Daoy (cell line): ENCODE results near the gene PARM1. TPM values are rescaled to one million over a fixed set of nuclear protein-coding genes. Genes with fewer than 3 reads are reported as not detected.

ENCODE experiments used
- DNase-seq: peaks from one replicate; pipeline ENCODE4 v3.0.0-alpha.2; 2015; ENCODE audit warnings: low read depth
- total RNA-seq: library from RNA; depleted of rRNA; stranded (reverse); fragments of >200 nt; shearing (Covaris generic); gene quantifications from 2 replicates; pipeline ENCODE4 v1.2.3, GENCODE V29; 2014

Gene PARM1
- total RNA-seq, 1 experiment from 2014 or later: 0.63 TPM

DNA sequence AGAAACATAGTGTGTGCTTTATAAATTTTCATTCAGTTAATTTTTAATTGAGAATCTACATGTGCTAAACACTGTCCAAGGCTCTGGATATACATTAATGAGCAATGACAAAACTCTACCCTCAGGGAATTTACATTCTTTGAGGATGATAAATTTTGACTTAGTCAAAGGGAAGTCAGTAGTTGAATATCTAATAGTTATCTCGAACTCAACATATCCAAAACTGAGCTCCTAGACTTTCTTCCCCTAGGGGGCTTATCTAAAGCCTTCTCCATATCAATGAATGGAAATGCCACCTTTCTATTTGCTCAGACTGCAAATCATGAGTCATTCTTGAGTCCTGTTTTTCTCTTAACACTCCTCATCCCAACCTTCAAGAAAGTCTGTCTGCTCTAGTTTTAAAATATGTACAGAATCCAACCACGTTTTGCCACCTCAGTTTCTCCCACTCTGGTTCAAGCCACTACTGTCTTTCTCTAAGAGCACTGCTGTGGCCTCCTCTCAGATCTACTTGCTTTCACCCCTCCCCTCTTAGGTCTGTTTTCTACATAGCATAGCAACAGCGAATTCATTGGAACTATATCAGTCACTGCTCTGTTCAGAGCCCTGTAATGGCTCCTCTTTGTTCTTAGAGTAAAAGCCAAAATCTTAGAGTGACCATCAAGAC lies 9.5 kb downstream of the PARM1 start:
- no peak for DNase-seq

DNA sequence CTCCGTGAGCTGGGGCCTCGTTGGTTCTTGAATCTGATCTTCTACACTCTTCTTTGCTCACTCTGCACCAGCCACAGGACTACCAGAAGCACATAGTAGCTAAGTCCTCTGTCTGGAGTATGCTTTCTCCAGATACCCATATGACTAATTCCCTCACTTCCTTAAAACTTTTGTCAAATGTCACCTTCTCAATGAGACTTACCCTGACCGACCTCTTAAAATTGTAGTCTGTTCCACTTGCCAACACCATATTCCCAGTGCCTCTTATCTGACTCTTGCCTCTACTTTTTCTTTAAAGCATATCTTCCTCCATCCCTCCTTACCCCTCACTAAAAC lies 10.0 kb downstream of the PARM1 start:
- no peak for DNase-seq

DNA sequence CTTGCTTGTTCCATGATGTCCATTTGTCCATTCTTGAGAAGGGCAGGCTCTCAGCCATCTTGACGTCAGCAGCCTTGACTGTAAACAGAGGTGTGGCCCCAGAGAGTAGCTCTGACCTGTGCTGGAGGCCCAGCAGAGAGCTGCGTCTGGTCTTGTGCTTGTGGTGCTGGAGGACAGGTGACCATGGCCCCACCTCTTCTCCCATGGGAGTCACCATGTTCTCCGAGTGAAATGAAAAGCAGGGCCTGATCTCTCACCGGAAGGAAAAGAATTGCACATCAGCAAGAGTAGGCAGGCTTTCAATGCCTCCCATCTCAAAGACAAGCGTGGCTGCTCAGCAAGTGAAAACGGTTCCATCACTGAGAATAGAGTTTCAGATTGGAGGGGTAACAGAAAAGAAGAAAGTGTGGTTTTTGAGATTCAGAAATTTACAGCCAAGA lies 11.5 kb downstream of the PARM1 start:
- DNase-seq: no peak

DNA sequence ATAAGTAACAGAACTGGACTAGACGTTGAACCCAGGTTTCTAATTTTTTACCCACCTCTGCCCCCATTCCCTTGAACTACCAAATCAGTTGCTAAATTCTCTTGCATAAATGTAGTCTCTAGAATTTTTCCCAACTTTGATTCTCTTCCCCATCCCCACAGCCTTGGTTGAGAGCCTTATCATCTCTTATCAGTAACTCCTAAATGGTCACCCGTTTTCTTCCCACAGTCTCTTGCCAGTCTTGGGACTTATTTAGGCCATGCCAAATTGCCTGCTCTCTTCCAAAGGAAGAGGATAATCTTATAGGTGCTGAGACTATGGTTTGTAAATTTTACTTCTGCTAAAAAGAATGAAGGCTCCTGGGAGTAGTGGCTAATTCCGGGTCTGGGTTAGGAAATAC lies 13.3 kb downstream of the PARM1 start:
- DNase-seq: no peak

DNA sequence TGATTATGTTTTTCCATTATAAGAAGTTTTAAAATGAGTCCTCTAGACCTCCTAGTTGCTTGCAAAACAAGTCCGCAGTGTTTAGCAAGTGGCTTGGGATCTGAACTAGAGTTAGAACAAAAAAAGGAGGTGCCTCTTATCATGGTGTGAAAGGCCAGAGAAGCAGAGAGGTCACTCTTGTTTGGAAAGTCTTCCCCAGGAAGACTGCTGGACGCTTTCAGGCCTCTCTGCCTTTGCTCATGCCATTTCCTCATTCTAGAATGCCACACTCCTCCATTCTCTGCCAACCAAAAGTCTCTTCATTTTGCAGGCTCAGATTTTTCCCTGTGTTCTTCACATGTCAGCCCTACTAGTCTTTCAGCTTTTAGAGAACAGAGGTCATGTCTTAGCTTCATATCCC lies 14.9 kb downstream of the PARM1 start:
- no peak for DNase-seq

DNA sequence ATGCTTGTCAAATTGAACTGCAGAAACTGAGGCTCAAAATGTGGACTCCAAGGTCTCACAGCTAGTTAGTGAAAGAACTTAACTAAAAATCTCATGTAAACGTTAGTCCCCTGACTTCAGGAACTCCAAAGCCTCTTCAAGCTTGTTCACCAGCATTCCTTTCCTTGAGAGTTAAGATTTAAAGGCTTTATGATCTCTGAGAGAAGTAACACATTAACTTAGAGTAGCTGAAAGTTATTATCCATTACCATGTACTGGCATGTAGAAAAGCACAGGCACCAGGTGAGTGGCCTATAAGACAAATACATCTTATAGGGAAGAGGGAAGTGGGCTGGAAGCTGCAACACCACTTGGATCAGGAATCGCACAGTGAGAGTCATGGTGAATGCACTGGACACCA lies 15.3 kb downstream of the PARM1 start:
- no peak for DNase-seq

DNA sequence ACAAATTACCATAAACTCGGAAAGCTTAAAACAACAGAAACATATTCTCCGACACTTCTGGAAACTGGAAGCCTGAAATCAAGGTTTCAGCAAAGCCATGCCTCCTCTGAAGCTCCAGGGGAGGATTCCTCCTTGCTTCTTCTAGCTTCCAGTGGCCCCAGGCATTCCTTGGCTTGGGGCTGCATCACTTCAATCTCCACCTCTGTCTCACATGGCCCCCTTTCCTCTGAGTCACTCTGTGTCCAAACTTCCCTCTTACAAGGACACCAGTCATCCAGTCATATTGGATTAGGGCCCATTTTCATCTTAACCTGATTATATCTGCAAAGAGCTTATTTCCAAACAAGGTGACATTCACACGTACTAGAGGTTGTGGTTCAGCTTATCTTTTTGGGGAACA lies 17.3 kb downstream of the PARM1 start:
- no peak for DNase-seq

DNA sequence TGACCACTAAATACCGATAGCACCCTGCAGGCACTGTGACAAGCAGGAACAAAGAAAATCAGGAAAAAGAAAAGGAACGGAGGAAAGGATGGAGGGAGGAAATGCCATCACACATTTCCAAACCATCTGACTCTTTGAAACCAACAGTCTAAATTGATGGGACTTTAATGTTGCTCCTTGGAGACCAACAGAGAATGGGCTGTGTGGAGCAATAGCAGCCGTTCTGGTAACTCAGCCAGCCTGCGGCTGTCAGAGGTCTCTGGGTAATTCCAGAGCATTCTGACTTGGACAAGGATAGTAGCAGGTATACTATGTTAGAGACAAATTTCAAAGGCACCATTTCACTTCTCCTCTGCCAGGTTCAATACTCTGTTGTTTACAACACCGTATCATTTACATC lies 18.0 kb downstream of the PARM1 start:
- no peak for DNase-seq

DNA sequence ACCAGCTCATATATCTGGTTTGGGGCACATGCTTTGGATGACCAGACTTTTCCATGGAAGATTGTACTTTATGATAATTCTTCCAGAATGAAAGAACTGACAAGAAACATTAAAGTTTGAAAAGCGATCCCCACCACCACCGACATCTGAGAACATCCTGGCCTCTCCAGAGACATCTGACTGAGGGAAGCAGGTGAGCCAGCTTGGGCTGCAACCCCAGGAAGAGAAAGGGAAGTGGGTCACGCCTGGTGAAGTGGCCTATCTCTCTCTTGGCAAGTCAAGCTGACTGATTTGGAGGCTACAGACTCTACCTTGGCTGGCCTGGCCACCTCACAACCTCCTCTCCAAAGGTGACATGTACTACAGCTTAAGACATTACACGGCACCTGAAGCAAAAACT lies 20.7 kb downstream of the PARM1 start:
- DNase-seq: no peak

DNA sequence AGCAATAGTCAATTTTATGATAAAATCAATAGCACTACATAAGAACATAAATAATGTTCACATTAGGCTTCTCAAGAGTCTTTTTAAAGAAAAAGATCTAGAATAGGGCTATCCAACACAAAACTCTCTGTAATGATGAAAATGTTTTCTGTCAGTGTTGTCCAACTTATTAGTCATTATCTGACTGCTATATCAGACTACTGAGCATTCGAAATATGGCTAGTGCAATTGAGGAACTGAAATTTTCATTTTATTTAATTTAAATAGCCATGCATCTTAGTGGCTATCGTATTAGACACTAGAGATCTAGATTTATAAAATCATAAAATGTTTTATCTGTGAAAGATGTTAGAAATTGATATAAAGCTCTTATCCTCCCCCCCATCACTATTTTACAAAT lies 26.0 kb downstream of the PARM1 start:
- DNase-seq: no peak

DNA sequence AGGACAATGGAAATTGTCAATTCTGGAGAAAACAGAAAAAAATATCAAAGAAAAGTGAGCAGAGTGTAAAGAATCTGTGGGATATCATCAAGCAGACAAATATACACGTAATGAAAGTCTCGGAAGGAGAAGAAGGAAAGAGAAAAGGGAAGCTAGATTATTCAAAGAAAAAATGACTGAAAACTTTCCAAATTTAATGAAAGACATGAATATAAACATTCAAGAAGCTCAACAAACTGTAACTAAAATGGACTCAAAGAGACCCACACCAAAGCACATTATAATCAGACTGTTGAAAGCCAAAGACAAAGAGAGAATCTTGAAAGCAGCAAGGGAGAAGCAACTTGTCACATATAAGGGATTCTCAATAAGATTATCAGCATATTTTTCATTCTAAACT lies 28.3 kb downstream of the PARM1 start:
- DNase-seq: no peak

DNA sequence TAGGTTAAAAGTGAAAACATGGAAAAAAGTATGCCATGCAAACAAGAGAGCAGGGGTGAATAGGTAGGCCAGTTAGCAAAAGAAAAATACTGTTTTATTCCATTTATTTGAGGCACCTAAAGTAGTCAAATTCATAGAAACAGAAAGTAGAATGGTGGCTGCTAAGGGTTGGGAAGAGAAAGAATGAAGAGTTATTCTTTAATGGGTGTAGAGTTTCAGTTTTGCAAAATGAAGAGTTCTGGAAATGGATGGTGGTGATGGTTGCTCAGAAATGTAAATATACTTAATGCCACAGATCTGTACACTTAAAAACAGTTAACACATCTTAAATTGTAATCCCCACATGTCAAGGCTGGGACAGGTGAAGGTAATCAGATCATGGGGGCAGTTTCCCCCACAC lies 29.7 kb downstream of the PARM1 start:
- no peak for DNase-seq

DNA sequence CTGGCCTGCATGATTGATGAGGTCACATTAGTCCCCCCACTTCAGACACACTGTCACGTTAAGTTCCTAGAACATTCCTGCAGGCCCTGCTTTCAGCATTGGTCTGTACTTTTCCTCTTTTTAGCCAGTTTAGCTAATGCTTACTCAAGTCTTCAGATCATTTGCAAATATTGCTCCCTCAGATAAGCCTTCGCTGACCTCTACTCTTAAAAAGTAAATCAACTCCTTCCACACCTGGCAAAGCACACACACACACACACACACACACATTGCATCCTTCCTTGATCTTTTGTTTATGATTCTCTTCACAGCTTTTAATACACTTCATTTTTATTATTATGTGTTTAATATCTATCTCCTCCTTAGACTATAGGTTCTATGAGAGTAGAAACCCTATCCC lies 31.4 kb downstream of the PARM1 start:
- no peak for DNase-seq

DNA sequence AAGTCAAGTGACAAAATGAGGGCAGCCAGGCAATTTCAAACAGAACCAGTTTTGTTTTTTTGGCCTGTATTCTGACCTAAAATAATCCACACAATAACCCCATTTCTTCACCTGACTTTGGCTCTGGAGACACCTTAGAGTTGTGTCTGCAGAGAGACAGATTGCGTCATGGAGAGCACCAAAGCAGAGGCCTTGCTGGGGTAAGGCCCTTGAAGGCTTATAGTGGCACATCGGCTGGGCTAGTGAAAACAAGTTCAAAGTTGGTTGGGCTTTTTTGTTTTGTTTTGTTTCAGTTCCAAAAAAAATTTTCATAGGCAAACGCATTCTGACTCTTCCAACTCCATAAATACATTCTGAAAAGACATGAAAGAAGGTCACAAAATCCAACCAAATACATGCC lies 34.4 kb downstream of the PARM1 start:
- DNase-seq: no peak

DNA sequence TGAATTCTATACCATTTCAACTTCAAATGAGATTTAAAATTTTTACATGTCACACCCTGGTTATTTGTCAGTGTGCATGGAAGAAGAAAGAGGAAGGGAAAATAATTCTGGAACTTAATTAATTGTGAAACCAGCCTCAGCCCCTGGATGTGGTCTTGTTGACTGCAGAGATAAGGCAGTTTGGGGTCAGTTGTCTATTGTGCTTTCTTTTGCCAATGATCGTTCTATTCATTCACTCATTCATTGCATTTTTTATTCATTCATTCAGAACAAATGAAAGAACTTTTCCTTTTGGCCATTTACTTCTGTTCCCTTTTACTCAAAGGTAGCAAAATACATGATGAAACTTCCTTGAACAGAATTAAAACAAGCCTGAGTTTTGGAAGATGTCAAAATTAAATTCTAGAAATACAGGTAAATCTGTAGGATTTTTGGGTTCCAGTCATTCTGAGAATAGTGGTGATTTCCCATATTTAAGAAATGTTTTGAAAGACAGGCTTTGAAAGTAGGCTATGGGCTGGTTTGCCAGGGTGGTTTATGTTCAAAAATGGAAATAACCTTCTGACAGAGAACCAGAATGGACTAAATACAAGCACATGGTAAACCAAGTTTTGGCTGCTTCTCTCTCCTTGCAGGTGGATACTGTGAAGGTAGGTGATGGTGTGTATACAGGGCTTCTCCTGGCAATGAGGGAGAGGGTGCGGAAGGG lies 35.7 kb downstream of the PARM1 start:
- DNase-seq: no peak

DNA sequence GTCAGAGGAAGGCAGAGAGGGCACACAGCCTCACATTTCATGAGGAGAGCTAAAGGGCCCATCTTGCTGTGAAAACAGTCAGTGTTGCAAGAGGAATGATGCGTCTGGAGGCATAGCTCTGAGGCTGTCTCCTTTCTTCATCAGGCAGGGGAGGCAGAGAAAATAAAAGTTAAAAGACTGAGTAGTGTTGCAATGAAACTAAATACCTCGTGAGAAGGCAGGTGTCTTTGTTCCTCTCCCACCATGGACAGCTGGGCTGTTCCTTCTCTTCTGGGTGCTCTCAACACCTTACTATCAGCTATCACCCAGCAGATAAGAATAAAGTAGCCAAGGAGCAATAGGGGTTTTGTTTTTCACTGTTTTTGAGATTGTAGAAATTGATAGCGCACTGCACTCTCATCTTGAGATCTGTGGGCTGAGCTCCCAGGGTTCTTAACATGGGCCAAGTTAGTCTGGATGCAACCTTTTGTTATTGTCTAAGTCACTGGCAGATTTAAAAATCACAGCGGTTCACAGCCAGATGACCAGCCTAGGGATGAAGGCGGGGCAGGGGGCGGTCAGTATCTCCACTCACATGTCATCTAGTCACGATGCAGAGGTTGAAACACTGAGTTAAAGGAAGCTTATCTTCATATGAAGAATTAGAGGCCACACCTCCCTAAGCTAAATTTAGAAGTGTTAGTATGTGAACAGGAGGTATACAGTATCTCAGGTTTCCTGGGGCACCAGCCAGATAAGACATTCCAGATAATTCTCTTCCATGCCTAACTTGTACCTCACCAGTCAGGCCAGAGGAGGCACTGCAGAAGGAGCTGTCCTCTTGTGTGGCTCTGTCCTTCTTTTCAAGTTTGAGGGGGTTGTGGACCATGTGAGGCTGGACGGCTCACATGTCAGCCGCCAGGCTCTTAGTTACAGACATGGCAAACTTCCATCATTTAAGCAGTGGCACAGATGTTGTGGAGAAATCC lies 36.9 kb downstream of the PARM1 start:
- DNase-seq: no peak

DNA sequence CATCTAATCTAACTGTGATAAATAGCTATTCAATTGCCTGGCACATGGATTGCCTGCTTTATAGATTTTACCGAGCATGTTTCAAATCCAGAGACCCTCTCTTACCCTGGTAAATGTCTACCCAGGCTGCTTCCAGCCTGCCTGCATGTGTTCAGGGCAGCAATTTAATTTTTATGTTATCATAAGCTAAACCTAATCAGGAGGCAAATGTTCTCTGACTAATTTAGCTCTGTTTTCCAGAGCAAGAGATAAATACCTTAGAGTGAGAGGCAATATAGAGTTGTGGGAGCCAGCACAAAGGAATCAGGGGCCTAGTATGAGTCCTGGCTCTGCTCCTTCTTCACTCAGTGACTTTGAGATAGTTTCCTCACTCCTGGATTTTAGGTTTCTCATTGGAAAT lies 37.7 kb downstream of the PARM1 start:
- DNase-seq: no peak

DNA sequence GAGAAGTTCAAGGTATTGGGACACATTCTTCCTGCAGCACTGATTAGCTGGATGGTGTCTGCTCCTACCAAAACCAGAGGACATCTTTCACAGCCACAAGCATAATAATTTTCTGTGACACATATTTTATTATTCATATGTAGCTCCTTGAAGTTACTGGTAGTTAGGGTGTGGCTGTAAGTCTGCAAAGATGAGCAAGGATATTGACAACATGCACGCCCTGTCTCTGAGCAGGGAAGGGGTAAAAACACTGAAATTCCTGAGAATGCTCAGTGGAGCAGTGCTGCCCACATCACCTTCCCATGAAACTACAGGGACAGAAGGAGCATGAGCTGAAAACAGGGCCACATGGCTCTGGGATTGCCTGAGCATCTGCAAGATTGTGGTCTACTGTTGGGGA lies 38.9 kb downstream of the PARM1 start:
- no peak for DNase-seq

DNA sequence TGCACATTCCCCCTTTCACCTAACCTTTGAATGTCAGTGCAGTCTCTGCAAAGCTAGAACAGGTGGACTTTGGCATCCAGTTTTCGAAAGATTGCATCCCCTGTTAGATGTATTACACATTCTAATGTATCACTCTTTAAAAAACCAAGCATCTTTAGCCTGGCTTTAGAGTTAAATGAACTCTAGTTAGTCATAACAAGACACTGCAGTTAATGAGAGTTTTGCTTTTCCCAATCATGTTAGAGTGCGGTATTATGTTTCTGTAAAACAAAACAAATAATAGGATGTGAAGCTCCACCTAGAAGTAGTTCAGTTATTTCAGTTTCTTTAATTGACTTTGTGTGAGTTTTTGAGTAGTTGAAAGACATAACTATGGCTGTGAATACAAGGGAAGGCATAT lies 42.2 kb downstream of the PARM1 start:
- no peak for DNase-seq

DNA sequence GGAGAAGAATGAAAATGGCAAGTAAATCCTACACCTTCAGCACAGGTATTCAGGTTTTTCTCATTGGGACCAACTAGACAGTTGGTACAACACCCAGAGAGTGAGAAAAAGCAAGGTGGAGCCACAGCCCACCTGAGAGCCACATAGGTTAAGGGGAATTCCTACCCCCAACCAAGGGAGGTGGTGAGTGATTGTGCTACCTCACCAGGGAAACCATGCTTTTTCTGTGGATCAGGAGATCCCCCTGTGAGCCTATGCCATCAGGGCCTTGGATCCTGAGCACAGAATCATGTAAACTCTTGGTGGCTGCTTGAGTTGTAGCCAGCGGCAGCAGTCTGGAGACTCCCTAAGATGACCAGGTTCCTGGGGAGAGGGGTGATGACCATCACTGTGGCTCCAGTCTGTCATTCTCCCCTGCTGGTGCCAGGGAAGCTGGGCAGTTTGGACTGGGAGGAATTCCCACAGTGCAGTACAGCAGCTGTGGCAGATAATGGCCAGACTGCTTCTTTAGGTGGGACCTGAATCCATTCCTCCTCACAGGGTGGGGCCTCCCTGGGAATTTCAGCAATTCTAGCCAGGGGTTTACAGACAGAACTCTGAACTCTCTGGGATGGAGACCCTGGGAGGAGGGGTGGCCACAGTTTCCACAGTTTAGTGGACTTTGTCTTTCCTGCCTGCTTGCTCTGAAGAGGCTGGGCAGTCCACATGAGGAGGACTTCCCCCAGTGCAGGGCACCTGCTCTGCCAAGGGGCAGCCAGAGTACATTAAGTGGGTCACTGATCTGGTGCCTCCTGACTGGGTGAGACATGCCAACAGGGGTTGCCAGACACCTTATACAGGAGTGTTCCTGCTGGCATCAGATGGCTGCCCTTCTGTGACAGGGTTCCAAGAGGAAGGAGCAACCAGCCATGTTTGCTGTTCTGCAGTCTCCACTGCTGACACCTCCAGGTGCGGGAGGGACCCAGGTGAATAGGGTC lies 43.2 kb downstream of the PARM1 start:
- DNase-seq: no peak

DNA sequence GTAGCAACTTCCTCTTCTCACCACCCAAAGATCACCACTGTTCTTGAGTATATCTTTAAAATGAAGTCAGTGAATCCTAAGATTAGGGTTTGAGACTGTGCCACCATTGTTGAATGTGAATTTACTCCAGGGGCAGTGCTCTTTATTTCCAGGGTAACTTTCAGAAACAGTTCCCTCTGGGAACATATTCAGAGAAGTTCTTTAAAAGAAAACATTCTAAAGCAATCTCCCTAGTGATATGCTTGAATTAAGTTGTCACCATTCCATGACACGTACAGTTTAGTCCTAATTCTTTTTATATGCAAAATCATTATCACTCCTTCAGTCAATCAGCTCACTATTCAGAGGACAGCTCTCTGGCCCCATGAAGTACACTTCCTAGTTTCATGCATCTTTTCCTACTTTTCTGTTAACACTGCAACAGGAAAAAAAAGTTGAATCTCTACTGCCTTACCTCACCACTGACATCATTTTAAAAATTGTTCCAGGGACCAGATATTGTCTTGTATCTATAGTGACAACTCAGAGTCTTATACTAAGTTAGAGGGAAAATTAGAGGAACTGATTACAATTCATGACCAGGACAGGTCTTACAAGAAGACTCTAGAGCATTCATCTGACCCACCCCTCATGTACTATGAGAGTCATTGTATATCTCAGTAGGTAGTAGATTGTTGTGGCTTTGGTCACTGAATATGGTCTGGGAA lies 49.8 kb downstream of the PARM1 start:
- no peak for DNase-seq
